GM12878 (cell line): ENCODE data around the gene NF1.

Experiments used
- CTCF ChIP-seq, 3 experiments: IDR thresholded peaks in 2 of 3; conservative IDR thresholded peaks in 1 of 3; 2 replicates each; pipeline ENCODE4 v1.5.1; 2011; ENCODE audit warnings: low read depth in 3 of 3, low read length in 3 of 3, mild to moderate bottlenecking in 3 of 3, control low read depth in 2 of 3, moderate library complexity in 2 of 3, inconsistent platforms in 1 of 3, mixed read lengths in 1 of 3; ENCODE audit not compliant: control insufficient read depth in 2 of 3, insufficient read depth in 1 of 3; ENCODE audit errors: extremely low read depth in 1 of 3
- HDGF ChIP-seq: fragments of 450-650 bp; IDR thresholded peaks from 2 replicates; pipeline ENCODE4 v1.6.1; 2016; ENCODE audit warnings: antibody characterized with exemption
- NFIC ChIP-seq: IDR thresholded peaks from 2 replicates; pipeline ENCODE4 v1.6.1; 2012; ENCODE audit warnings: low read depth, mild to moderate bottlenecking, inconsistent platforms, low read length, moderate library complexity
- POLR2A ChIP-seq: IDR thresholded peaks from 2 replicates; pipeline ENCODE4 v1.6.1; 2011; ENCODE audit warnings: low read depth, mild to moderate bottlenecking, low read length

- no peak for TF ChIP-seq POLR2A
- TF ChIP-seq NFIC: no peak
- TF ChIP-seq CTCF (IDR thresholded peaks at IDR 0.05 in 2 of 3, conservative IDR thresholded peaks at IDR 0.05 in 1 of 3; ENCODE audit: control insufficient read depth in 2 of 3, extremely low read depth in 1 of 3, insufficient read depth in 1 of 3, low read depth in 3 of 3, low read length in 3 of 3): no peak
- no peak for TF ChIP-seq HDGF
These were observed 77.6 kb downstream of the NF1 start for GRCh38 chr17:31172388-31172787.
